H1 (cell line): ENCODE measurements around the gene CHSY3. TPM values are rescaled to one million over a fixed set of nuclear protein-coding genes. Genes with fewer than 3 reads are reported as not detected.

Source experiments
- CTCF ChIA-PET: fragments of 300-600 bp; sonication (Branson Sonifier 250); formaldehyde crosslinking; loops from one replicate; lab custom pipeline; 2021; ENCODE audit not compliant: partially characterized antibody; lab: Charles Lee
- POLR2A ChIA-PET: fragments of 300-600 bp; sonication (Branson Sonifier 250); formaldehyde crosslinking; loops from one replicate; lab custom pipeline; 2021; ENCODE audit warnings: inconsistent platforms; ENCODE audit not compliant: partially characterized antibody; lab: Charles Lee
- DNase-seq, 2 experiments: peaks; one replicate each; pipeline versions ENCODE4 v3.0.0 to v3.0.0-alpha.2; 2010 to 2022; ENCODE audit warnings: low spot score in 2 of 2, low read depth in 1 of 2, mixed read lengths in 1 of 2
- FAIRE-seq: peaks from 2 replicates; lab custom pipeline; 2011; peaks lifted over from hg19 to GRCh38; lab: Jason Lieb, UNC
- H2AFZ ChIP-seq: 2 replicates; pipeline ENCODE4 v1.8.1; 2012; ENCODE audit warnings: low read length, inconsistent platforms
- H2AK5ac ChIP-seq: 2 replicates; pipeline ENCODE4 v1.6.1; 2013; ENCODE audit warnings: low read depth, low read length
- H2BK120ac ChIP-seq: replicated peaks from 2 replicates; pipeline ENCODE3; 2013; ENCODE audit warnings: low read depth, low read length, inconsistent platforms
- H2BK12ac ChIP-seq: 2 replicates; pipeline ENCODE4 v1.6.1; 2013; ENCODE audit warnings: low read depth, low read length
- H2BK15ac ChIP-seq: 2 replicates; pipeline ENCODE4 v1.6.1; 2013; ENCODE audit warnings: low read length
- H2BK20ac ChIP-seq: 2 replicates; pipeline ENCODE4 v1.6.1; 2013; ENCODE audit warnings: low read length
- H2BK5ac ChIP-seq: 2 replicates; pipeline ENCODE4 v1.6.1; 2013; ENCODE audit warnings: low read depth, low read length
- H3K14ac ChIP-seq: 2 replicates; pipeline ENCODE4 v1.6.1; 2013; ENCODE audit warnings: inconsistent platforms; ENCODE audit not compliant: insufficient read length
- H3K18ac ChIP-seq: 2 replicates; pipeline ENCODE4 v1.6.1; 2013; ENCODE audit warnings: low read length; ENCODE audit errors: extremely low read depth
- H3K23ac ChIP-seq: 2 replicates; pipeline ENCODE4 v1.6.1; 2013; ENCODE audit warnings: inconsistent platforms; ENCODE audit not compliant: insufficient read length
- H3K23me2 ChIP-seq: 2 replicates; pipeline ENCODE4 v1.6.1; 2013; ENCODE audit warnings: low read depth, low read length
- H3K27ac ChIP-seq: 2 replicates; pipeline ENCODE4 v1.6.1; 2011; ENCODE audit warnings: low read depth, low read length, inconsistent platforms
- H3K27me3 ChIP-seq, 4 experiments: replicated peaks in 1 of 4; 1 replicate in 1 of 4; 2 replicates in 3 of 4; pipeline versions ENCODE4 v1.6.1 to v1.8.1; 2011 to 2013; ENCODE audit warnings: low read length in 3 of 4, mild to moderate bottlenecking in 3 of 4, inconsistent platforms in 2 of 4, mixed read lengths in 2 of 4, moderate library complexity in 1 of 4; ENCODE audit not compliant: control insufficient read depth in 3 of 4, insufficient read depth in 3 of 4; ENCODE audit errors: extremely low read depth in 1 of 4
- H3K36me3 ChIP-seq, 4 experiments: 2 replicates each; pipeline versions ENCODE4 v1.6.1 to v1.8.1; 2011 to 2013; ENCODE audit warnings: mild to moderate bottlenecking in 4 of 4, low read length in 3 of 4, moderate library complexity in 2 of 4, control low read depth in 1 of 4, inconsistent platforms in 1 of 4; ENCODE audit not compliant: insufficient read depth in 4 of 4, control insufficient read depth in 2 of 4
- H3K4ac ChIP-seq: replicated peaks from 2 replicates; pipeline ENCODE3; 2013; ENCODE audit warnings: low read length, low read depth, mixed read lengths, inconsistent platforms; ENCODE audit not compliant: insufficient read length
- H3K4me1 ChIP-seq, 4 experiments: replicated peaks in 1 of 4; 1 replicate in 1 of 4; 2 replicates in 3 of 4; pipeline versions ENCODE4 v1.6.1 to v1.8.1; 2011 to 2013; ENCODE audit warnings: low read length in 3 of 4, inconsistent platforms in 2 of 4, mixed read lengths in 1 of 4; ENCODE audit not compliant: insufficient read depth in 4 of 4, control insufficient read depth in 3 of 4
- H3K4me2 ChIP-seq, 2 experiments: 2 replicates each; pipeline versions ENCODE4 v1.6.1 to v1.8.1; 2011 to 2013; ENCODE audit warnings: low read depth in 2 of 2, low read length in 2 of 2, control low read depth in 1 of 2, inconsistent platforms in 1 of 2, mild to moderate bottlenecking in 1 of 2; ENCODE audit not compliant: insufficient read depth in 1 of 2
- H3K4me3 ChIP-seq, 4 experiments: fragments of 200-600, 300-600 bp in 1 of 4; sonication (generic), shearing (Covaris generic), sonication (Bioruptor Twin) in 1 of 4; 2 replicates each; pipeline versions ENCODE4 v1.5.1 to v1.8.1; 2011 to 2016; ENCODE audit warnings: low read length in 4 of 4, low read depth in 3 of 4, control low read depth in 2 of 4, inconsistent platforms in 2 of 4, mild to moderate bottlenecking in 2 of 4, mixed read lengths in 1 of 4, moderate library complexity in 1 of 4; ENCODE audit not compliant: insufficient read depth in 2 of 4; ENCODE audit errors: extremely low read depth in 1 of 4
- H3K56ac ChIP-seq: replicated peaks from 2 replicates; pipeline ENCODE3; 2013; ENCODE audit warnings: low read depth, mild to moderate bottlenecking, mixed read lengths, low read length, inconsistent platforms; ENCODE audit not compliant: insufficient read length
- H3K79me1 ChIP-seq: 2 replicates; pipeline ENCODE4 v1.6.1; 2013; ENCODE audit warnings: low read depth, low read length, control low read depth
- H3K79me2 ChIP-seq, 2 experiments: 2 replicates each; pipeline versions ENCODE4 v1.6.1 to v1.8.1; 2012 to 2013; ENCODE audit warnings: low read length in 2 of 2, mild to moderate bottlenecking in 2 of 2, inconsistent platforms in 1 of 2; ENCODE audit not compliant: insufficient read depth in 2 of 2, control insufficient read depth in 1 of 2
- H3K9ac ChIP-seq, 4 experiments: replicated peaks in 1 of 4; 1 replicate in 1 of 4; 2 replicates in 3 of 4; pipeline versions ENCODE4 v1.6.1 to v1.8.1; 2011 to 2013; ENCODE audit warnings: low read depth in 3 of 4, low read length in 3 of 4, control low read depth in 2 of 4, mild to moderate bottlenecking in 2 of 4, moderate library complexity in 2 of 4, inconsistent platforms in 1 of 4; ENCODE audit errors: extremely low read depth in 1 of 4
- H3K9me3 ChIP-seq, 2 experiments: 2 replicates each; pipeline versions ENCODE4 v1.6.1 to v1.8.1; 2012 to 2013; ENCODE audit warnings: mild to moderate bottlenecking in 2 of 2, moderate library complexity in 2 of 2, control low read depth in 1 of 2, inconsistent platforms in 1 of 2, low read depth in 1 of 2, low read length in 1 of 2, mixed read lengths in 1 of 2; ENCODE audit not compliant: insufficient read depth in 2 of 2
- H4K20me1 ChIP-seq, 2 experiments: replicated peaks in 1 of 2; 2 replicates each; pipeline versions ENCODE3 to v1.8.1; 2011 to 2013; ENCODE audit warnings: inconsistent platforms in 2 of 2, low read length in 2 of 2, mild to moderate bottlenecking in 1 of 2; ENCODE audit not compliant: insufficient read depth in 2 of 2, control insufficient read depth in 1 of 2
- H4K5ac ChIP-seq: 2 replicates; pipeline ENCODE4 v1.6.1; 2013; ENCODE audit warnings: low read length, low read depth, mixed read lengths, inconsistent platforms; ENCODE audit not compliant: insufficient read length
- H4K8ac ChIP-seq: 2 replicates; pipeline ENCODE4 v1.8.0; 2013; ENCODE audit warnings: mild to moderate bottlenecking, moderate library complexity, low read length, inconsistent platforms; ENCODE audit not compliant: insufficient read depth; ENCODE audit errors: extremely low read depth
- H4K91ac ChIP-seq: replicated peaks from 2 replicates; pipeline ENCODE3; 2013; ENCODE audit warnings: low read length, mixed read lengths, inconsistent platforms; ENCODE audit not compliant: insufficient read length
- EZH2 ChIP-seq: fragments of 200-600 bp; sonication (generic); IDR thresholded peaks from 2 replicates; pipeline ENCODE4 v1.7.1; 2012; ENCODE audit warnings: low read depth, mild to moderate bottlenecking, moderate library complexity, low read length, inconsistent platforms; ENCODE audit not compliant: severe bottlenecking
- RNF2 ChIP-seq: fragments of 200-900, 300-1000 bp; sonication (generic); IDR thresholded peaks from 2 replicates; pipeline ENCODE4 v1.7.1; 2016; ENCODE audit warnings: borderline replicate concordance, low read depth, mild to moderate bottlenecking, antibody characterized with exemption, low read length; ENCODE audit not compliant: poor library complexity, severe bottlenecking; ENCODE audit errors: missing control alignments
- WGBS, 2 experiments: shearing (Covaris generic) in 1 of 2; methylation state at CpG; one replicate each; pipeline versions ENCODE4 v1.1.6 to v1.1.7; 2013 to 2015; ENCODE audit warnings: low lambda C conversion rate in 2 of 2, mixed read lengths in 2 of 2, inconsistent platforms in 1 of 2, low coverage in 1 of 2, missing lambda C conversion rate in 1 of 2; ENCODE audit not compliant: insufficient replicate concordance in 2 of 2, insufficient coverage in 1 of 2, insufficient read length in 1 of 2; ENCODE audit errors: extremely low coverage in 1 of 2, missing lambda C conversion rate in 1 of 2; 5-methylcytosine and 5-hydroxymethylcytosine counted together
- polyA plus RNA-seq, 7 experiments: library from polyadenylated mRNA; depleted of rRNA in 3 of 7; stranded (reverse) in 5 of 7; unstranded in 2 of 7; fragments of >200 nt in 5 of 7; fragments of 200-250 nt in 2 of 7; gene quantifications; 1 replicate in 5 of 7; 2 replicates in 1 of 7; 4 replicates in 1 of 7; pipeline versions ENCODE4 v1.2.1 to v1.2.3, GENCODE V29; 2011 to 2013; ENCODE audit warnings: missing spikeins in 2 of 7, mixed read lengths in 2 of 7
- total RNA-seq: library from RNA; stranded (reverse); fragmentation: NEBNext Ultra II Directional; extraction: Animal tissue kit (Norgen Biotek cat#: 25700); gene quantifications from 2 replicates; pipeline ENCODE4 v1.2.1, GENCODE V29; 2021

CHSY3 gene
- total and polyA plus RNA-seq, 2 of the 8 experiments (the other 6 are each of a cell fraction or from before 2014, with no cell fraction given): 0.24 to 1.8 TPM

DNA sequence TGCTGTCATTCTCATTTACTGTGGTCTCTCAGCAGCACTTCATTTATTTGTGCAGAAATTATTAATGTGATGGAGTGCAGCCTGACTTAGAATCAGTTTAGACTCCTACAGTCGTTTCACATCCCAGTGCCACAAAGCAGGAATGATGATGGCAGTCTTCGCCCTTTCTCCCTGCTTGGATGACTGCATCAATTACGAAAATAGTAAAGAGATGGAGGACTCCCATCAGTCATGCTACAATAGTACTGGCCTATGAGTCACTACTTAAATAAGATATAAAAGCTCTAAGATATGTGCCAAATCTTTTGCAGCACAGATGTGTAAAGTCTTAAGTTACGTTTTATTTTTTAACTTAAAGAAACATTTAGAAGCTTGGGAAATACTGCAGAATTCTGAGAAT, 263.9 kb downstream of the CHSY3 start:
- Histone ChIP-seq H3K4me3 (no peak overlapping the region), H3K56ac (no peak overlapping the region), H2BK15ac (no peak overlapping the region), H2BK5ac (peak overlapping the region; percentile 71; the same call in 1 of the 2 replicates), H2BK12ac (peak overlapping the region; percentile 95; the same call in 1 of the 2 replicates), H3K23me2 (no peaks in the 10 kb centered on the region), H2AFZ (0 out of 2 replicates have a peak overlapping the region, but pooled peaks have one; percentile 3), H4K91ac (peak overlapping the region; percentile 29), H2BK20ac (0 out of 2 replicates have a peak overlapping the region, but pooled peaks have one; percentile 76), H3K4ac (no peak overlapping the region), H4K20me1 (no peaks in the 10 kb centered on the region), H3K4me2 (peak overlapping the region in 1 of 2 experiments; percentile 32; a peak in 1 of 4 replicates), H2BK120ac (peak overlapping the region; percentile 14), H3K4me1 (peaks cover 0 to 13% (median 5%) of the 10 kb centered on the region in 4 experiments; a peak in 5 of 7 replicates), H3K79me2 (no peaks in the 10 kb centered on the region), H3K14ac (no peak overlapping the region), H3K18ac (peak overlapping the region; percentile 15; the same call in 1 of the 2 replicates), H3K36me3 (no peaks in the 10 kb centered on the region), H3K9me3 (no peaks in the 10 kb centered on the region), H2AK5ac (no peak overlapping the region), H3K27ac (no peak overlapping the region), H3K27me3 (no peaks in the 10 kb centered on the region), H3K9ac (no peak overlapping the region), H4K8ac (no peak overlapping the region), H3K23ac (no peak overlapping the region), H4K5ac (no peak overlapping the region), H3K79me1 (no peaks in the 10 kb centered on the region)
- WGBS, 2 experiments: 79% methylated on average over 4 of the region's 4 CpGs; no CpG with 5 or more reads in 1 of the 2 experiments
- DNase-seq (no peak), FAIRE-seq (no peak)
- ChIA-PET CTCF (interaction anchor here (1.2 to 2.4 kb wide), 3 partner anchors 26 to 58 kb away, joined by 3 to 5 read pairs (median 5); no protein-coding TSS in a partner anchor), POLR2A (no interaction called here)
- TF ChIP-seq EZH2: no peak
- no peak for TF ChIP-seq RNF2
